ENCODE data around the gene NAT8.
"Not testable (repeated sequence)": the region's sequence is repeated elsewhere in the genome, so short reads cannot be mapped to it uniquely, and the experiment has no call there.

Gene NAT8, protein sequence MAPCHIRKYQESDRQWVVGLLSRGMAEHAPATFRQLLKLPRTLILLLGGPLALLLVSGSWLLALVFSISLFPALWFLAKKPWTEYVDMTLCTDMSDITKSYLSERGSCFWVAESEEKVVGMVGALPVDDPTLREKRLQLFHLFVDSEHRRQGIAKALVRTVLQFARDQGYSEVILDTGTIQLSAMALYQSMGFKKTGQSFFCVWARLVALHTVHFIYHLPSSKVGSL

DNA sequence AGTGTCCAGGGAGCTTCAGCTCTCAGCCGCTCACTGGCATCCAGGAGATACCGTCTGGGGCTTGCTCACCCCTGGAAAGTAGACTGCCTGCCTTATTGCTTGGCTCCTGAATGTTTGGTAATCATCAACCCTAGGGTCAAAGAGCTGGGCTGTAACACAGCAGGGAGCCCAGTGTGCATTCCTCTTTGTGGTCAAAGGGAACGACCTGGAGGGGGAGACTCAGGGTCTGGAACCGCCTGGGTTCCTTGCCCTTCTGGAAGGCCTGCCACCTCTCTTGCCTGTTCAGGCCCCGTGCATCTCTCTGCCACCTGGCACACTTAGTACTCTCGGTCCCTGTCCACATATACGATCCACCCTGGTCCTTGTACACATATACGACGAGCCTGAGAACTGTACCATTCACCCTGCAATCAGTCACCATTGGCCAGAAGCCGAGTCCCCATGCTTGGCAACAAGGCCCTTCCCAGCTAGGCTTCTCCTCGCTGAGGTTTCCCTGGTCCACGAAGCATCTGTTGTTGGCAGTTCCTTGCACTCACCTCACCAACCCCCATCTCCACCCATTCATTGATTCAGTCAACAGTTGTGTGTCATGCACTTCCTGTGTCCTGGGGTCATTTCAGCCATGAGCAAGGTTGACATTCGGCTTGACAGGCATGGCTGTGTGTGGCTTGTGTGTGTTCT lies at the start of gene NAT8:
NAT8 (minus strand) TSS at position 85 of the 681 bp plus-strand sequence. CDS start 794 bp downstream, outside the sequence.
- DNase-seq: no peak

DNA sequence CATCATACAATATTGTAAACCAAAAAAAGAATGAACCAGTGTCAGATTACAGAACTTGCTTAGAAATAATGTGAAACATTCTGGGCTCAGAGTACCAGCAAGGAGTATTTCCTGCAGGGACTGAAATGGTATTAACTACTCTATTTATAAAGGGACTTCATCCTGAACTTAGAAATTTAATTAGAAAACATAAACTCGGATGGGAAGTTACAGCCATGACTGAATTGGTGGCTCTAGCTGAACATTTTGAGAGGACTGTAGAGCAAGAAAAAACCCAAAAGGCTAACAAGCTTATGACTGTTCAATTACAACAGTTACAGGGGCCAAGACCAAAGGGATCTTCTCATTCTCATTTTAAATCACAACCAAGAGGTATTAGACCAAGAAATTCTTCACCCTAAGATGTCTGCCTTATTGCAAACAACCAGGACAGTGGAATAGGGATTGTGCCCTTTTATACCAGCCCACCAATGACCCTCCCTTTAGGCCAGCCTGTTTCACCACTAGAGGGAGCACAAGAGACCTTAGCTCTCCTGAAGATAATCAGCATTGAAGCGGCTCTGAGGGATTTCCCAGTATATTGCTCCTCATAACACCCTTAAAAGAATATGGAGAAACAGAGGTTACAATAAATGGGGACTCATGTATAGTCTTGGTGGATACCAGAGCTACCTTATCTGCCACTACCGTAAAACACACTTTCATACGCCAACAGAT lies 48.3 kb upstream of the NAT8 start:
- not testable (repeated sequence) for DNase-seq

DNA sequence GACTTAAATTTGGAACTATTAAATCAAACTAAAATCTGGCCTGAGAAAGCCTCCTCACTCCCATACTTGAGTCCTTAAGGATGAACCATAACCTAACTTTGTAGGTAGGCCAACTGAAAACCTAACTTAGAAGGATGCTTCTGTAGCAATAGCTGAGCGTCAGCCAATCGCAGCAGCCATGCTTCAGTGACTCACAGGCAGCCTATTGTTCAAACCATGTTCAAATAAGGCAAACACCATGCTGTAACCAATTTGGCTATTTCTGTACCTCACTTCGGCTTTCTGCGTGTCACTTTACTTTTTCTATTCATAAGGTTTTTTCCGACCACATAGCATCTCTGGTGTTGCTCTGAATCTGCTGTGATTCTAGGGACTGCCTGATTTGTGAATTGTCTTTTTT lies 46.3 kb upstream of the NAT8 start:
- DNase-seq: not testable (repeated sequence)

DNA sequence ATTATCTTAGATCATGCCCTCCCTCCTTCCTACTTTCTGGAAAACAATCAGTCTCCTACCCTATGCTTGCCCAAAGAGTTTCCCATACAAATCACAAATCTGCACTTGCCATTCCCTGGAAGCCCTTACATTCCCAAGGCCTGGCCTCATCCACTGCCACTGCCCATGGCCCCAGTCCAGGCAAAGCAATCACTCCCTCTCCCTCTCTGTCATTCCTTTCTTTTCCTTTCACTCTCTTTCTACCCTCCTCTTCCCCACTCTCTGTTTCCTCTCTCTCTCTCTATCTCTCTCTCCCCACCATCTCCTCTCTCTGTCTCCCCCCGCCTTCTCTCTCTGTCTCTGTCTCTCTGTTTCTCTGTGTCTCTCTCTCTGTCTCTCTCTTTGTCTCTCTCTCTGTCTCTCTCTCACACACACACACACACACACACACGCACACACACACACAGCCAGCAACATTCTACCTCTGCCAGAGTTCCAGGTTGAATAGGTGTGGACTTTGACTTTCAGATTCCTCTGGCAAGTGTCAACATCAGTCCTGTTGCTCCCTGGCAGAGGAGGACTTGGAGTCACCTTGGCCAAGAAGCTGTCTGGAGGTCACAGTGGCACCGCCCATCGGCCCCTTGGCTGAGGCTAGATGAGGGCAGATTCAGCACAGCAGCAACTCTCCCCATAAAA lies 43.7 kb upstream of the NAT8 start:
- no peak for DNase-seq

DNA sequence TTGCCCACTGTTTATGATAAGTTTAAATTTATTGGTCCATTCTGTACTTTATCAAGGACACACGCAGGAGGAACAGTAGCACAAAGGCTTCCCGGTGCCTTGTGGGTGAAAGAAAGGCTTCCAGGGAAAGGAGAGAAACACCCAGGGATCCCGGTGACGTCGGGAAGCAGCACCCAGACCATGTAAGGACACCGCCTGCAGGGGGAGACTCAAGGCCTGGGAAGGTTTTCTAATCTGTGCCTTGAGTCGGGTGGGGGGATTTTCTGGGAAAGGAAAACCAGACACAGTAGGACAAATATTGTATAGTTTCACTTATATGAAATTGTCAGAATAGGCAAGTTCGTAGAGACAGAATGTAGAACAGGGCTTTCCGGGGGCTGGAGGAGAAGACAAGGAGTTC lies 42.7 kb upstream of the NAT8 start:
- not testable (repeated sequence) for DNase-seq

DNA sequence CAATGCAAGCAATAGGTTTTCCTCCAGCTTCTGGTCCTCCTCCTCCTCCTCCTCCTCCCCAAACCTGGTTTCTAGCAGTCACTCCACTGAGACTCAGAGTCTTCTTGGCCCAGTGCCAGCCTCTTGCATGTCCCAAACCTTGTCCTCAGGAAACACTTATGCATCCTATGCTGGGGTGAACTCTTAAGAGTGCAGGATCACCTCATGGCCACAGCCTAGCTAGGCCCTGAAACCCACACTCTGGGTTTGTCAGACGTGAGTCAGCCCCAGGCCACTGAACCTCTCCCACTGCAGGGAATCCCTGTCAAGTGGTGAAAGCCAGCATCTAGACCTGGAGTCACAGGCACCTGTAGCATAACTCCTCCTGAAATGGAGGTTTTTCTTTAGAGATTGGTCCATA lies 42.1 kb upstream of the NAT8 start:
- not testable (repeated sequence) for DNase-seq

DNA sequence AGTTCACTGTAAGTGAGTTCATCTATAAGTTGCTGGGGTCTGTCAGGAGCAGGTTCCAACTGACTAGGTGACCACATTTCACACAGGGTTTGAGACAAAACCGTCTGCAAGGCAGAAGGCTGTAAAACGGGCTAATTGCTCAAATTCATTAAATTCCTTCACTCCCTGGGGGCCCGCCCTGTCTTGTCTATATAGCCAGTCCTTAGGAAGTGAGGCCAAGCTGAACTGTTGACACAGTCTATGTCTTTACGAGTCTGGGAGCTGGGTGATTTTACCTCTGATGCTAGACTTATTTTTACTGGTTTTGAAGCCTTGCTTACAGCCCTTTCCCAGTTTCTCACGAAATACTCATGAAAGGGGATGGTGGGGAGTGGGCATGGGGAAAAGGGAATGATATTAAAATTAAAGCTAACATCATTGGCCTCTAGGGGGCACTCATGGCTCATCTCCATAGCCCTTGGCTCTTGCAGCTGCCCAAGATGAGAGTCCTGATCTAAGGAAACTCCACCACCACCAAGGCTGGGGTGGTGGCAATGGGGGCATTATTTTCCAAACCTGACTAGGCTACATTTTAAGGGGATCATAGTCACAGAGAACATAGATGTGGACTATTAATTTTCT lies 37.8 kb upstream of the NAT8 start:
- not testable (repeated sequence) for DNase-seq

DNA sequence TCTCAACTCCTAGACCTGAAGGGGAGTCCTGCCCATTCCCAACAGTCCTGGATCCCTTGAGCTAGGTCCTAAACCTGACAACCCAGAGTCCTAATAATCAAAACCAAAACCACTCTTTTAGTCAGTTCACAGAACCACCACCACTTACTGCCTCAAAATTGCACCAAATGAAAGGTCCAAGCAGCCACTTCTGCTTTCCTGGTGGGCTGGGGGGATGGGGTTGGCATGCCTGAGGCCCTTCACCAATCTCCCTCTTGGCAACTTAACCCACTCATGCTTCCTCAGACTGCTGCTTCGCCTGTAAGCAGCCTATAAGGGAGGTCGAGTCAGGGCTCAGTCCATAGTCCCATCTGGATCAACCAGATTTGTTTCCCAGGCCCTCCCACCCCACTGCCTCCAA lies 37.0 kb upstream of the NAT8 start:
- DNase-seq: not testable (repeated sequence)

DNA sequence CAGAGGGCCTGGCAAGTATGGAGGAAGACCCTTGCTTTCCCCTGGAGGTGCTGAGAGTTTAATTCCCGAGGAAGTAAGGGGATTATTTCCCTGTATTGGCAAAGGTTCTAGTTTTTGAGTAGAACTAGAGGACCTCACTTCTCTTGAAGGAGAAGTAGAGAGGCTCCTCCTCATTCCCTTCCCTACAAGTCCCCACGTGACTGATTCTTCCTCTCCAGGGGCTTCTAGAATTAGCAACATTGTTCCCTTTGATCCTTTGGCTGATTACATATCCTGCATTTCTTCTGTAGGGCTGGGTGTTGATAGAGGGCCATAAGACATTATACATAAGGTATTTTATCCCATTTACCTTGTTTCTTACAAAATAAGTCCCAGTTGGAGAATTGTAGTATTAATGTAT lies 35.8 kb upstream of the NAT8 start:
- not testable (repeated sequence) for DNase-seq

DNA sequence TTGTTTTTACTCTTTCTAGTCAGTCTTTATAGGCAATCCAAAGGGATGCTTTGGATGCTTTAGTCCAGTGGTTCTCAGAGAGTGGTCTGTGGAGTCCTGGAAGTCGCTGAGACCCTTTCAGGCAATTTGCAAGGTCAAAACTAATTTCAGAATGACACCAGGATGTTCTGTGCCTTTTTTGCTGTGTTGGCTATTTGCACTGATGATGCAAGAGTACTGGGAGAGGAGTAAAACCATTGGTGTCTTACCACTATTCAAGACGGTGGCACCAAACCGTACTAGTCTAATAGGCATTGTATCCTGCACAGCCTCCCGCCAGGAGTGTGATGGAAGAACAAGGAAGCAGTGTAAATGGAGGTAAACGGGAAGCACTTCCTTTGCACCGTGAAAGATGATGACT lies 34.0 kb upstream of the NAT8 start:
- DNase-seq: not testable (repeated sequence)

DNA sequence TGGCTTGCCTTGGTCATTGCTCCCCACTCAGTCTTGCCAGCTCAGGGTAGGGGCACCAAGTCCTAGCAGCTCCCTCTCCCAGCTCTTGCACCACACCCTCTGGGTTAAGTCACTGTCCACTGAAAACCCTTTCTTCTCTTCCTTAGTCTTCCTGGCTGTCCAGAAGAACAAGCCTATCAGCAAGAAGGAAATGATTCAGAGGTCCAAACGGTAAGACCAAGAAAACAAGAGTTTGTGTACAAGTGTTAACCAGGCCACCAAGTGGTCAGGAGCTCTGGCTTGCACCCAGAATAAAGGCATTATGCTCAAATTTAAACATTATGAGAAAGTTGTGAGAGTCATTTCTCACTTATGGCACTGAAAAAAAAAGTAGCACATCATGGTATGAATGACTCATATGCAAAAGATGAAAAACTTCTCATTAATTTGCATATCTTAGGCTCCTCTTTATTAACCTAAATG lies 32.5 kb upstream of the NAT8 start:
- not testable (repeated sequence) for DNase-seq

DNA sequence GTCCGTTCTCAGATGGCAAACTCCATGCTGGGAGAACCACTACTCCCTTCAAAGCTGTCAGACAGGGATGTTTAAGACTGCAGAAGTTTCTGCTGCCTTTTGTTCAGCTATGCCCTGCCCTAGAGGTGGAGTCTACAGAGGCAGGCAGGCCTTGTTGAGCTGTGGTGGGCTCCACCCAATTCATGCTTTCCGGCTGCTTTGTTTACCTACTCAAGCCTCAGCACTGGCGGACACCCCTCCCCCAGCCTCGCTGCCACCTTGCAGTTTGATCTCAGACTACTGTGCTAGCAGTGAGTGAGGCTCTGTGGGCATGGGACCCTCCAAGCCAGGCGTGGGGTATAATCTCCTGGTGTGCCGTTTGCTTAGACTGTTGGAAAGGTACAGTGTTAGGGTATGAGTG lies 27.8 kb upstream of the NAT8 start:
- not testable (repeated sequence) for DNase-seq

DNA sequence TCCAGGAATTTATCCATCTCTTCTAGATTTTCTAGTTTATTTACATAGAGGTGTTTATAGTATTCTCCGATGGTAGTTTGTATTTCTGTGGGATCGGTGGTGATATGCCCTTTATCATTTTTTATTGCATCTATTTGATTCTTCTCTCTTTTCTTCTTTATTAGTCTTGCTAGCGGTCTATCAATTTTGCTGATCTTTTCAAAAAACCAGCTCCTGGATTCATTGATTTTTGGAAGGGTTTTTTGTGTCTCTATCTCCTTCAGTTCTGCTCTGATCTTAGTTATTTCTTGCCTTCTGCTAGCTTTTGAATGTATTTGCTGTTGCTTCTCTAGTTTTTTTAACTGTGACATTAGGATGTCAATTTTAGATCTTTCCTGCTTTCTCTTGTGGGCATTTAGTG lies 25.0 kb upstream of the NAT8 start:
- not testable (repeated sequence) for DNase-seq

DNA sequence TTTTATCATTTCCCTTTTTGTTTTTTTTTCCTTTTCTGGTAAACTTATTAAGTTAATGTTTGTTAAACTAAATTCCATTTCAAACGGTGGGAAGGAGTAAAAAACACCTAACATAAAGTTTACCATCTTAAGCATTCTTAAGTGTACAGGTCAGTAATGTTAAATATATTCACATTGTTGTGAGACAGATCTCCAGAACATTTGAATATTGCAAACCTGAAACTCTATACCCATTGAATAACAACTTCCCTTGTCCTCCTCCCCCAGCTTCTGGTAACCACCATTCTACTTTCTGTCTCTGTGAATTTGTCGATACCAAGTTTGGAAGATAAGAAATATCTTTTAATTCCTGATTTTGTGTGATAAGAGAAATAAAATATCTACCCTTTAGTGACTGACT lies 12.0 kb upstream of the NAT8 start:
- DNase-seq: no peak

DNA sequence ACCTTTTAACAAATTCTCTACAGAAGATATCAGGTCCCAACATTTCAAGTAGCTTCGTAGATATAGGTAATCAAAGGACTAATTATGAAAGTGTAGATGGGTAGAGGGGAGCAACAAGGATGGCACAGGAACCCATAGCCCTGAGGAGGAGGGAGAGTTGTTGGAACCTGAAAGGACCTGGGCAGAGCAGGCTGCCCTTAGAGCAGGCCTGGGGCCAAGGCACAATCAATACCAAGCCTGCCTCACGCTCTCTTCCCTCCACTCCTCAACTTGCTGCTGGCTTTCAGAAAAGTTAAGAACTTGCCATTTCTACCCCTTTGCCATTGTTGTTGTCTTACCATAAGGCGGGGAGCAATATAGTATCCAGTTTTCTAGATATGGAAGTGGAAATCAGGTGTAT lies 10.1 kb upstream of the NAT8 start:
- DNase-seq: no peak

DNA sequence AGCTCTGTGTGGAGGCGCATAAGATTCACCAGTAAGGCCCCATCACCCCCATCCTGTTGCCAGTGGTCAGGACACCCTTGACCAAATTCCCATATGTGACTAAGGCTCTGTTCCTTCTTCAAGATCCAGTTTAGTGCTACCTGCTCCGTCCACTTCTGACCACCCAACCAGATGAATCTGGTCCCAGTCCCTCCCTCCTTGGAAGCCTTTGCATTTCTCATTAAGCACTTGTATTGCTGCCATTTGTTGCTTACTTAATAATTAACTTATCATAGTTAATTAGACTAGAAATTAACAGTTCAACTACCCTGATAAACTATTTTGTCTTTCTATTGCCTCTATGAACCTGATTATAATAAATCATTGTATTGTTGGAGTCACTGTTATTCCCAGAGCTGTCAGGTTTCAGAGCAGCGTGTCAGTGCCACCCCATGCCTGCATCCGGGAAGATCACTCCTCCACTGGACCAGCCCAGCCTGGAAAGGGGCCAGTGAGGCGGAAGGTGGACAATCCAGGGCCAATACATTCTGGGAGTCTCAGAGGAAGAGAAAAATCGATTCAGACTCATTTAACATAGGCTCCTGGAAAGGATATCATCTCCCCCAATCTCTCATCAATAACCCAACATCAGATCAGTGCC lies 9.5 kb upstream of the NAT8 start:
- no peak for DNase-seq

DNA sequence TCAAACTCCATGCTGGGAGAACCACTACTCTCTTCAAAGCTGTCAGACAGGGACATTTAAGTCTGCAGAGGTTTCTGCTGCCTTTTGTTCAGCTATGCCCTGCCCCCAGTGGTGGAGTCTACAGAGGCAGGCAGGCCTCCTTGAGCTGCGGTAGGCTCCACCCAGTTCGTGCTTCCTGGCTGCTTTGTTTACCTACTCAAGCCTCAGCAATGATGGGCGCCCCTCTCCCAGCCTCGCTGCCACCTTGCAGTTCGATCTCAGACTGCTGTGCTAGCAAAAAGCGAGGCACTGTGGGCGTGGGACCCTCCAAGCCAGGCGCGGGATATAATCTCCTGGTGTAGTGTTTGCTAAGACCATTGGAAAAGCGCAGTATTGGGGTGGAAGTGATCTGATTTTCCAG lies 5.5 kb upstream of the NAT8 start:
- not testable (repeated sequence) for DNase-seq

DNA sequence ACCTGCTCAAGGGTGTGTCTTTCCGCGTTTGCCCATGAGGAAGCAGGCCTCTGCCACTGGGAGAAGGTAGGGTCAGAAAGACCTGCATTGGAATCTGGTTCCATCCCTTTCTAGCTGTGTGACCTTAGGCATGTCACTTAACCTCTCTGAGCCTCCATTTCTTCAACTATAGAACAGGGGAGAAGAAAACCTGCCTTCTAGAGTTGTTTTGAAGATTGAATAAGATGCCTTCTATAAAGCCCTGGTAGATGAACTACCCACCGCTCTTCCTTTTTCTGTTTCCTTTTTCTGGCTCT lies 507 bp downstream of the NAT8 start:
- DNase-seq: no peak

DNA sequence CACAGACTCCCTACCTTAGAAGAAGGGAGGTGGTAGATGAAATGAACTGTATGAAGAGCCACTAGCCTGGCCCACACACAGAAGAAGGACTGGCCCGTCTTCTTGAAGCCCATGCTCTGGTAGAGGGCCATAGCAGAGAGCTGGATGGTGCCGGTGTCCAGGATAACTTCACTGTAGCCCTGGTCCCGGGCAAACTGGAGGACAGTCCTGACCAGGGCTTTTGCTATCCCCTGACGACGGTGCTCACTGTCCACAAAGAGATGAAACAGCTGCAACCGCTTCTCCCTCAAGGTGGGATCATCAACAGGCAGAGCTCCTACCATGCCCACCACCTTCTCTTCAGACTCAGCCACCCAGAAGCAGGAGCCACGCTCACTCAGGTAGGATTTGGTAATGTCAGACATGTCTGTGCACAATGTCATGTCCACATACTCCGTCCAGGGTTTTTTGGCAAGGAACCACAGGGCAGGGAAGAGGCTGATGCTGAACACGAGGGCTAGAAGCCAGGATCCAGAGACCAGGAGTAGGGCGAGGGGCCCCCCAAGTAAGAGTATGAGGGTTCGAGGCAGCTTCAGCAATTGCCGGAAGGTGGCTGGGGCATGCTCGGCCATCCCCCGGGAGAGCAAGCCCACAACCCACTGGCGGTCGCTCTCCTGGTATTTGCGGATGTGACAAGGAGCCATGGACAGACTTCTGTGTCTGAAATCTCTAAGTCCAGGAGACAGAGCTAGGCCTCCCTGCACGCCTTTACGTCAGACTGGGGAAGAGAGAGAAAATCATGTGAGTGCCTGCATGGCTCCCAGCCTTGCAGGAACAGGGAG lies 1.1 kb downstream of the NAT8 start:
- DNase-seq: no peak

DNA sequence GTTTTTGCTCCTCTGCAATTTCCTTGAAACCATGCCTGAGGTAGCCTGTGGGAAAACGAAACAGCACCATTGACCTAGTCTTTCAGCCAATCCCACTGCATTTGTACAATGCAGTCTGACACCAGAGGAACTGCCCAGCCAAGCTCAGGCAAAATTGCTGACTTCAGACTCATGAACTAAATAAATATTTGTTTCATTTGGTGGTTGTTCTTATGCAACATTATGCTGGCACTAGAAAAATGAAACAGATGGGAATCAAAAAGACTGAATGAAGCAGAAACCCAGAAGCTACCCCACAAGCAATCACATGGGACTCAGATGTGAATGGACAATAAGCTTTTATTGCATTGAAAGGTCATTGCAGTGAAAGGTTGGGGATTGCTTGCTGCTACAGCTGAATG lies 1.7 kb downstream of the NAT8 start:
- DNase-seq: no peak

DNA sequence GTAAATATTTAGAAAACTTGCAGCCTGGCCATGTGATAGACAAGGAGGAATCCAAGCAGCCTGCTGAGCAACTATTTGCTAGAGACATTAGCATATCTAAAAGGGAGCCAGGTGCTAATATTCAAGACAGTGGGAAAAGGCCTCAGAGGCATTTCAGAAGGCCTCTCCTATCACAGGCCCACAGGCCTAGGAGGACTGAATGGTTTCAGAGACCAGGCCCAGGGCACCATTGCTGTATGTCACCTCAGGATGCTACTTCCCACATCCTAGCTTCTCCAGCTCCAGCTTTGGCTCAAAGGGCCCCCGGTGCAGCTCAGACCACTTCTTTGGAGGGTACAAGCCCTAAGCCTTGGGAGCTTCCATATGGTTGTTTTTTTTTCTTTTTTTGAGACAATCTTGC lies 3.8 kb downstream of the NAT8 start:
- no peak for DNase-seq

DNA sequence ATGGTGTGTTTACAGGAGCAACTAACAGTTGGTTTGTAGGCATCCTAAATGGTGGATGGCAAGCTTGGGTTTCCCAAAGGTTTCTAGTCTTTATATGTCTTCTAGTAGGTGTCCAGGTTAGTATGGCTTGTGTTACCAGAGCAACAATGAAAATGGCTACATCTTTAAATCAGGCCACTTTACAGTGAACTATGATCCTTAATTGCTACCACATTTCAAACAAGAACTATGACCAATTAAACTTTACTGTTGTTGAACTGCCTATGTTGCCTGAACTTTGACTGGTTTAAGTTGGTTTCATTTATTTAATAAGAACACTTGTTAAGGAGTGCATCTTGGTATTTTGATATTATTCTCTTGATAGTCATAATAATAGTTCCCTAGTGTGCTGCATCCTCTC lies 5.2 kb downstream of the NAT8 start:
- not testable (repeated sequence) for DNase-seq
